HepG2 (cell line): ENCODE data around the gene EMC9. TPM values are rescaled to one million over a fixed set of nuclear protein-coding genes. Genes with fewer than 3 reads are reported as not detected.

Experiments
- ADNP ChIP-seq: sonication (generic); formaldehyde crosslinking; IDR thresholded peaks from 2 replicates; pipeline ENCODE4 v1.4.0; 2020; ENCODE audit warnings: missing genetic modification reagents
- ATF2 ChIP-seq: sonication (generic); formaldehyde crosslinking; IDR thresholded peaks from 2 replicates; pipeline ENCODE4 v1.4.0; 2020; ENCODE audit warnings: missing genetic modification reagents
- ETS1 ChIP-seq: sonication (generic); formaldehyde crosslinking; IDR thresholded peaks from 2 replicates; pipeline ENCODE4 v1.4.0; 2020; ENCODE audit warnings: missing genetic modification reagents
- HNF4A ChIP-seq: sonication (generic); formaldehyde crosslinking; IDR thresholded peaks from 2 replicates; pipeline ENCODE4 v1.4.0; 2020; ENCODE audit warnings: missing genetic modification reagents
- HNRNPH1 ChIP-seq: fragments of 200-400 bp; formaldehyde crosslinking; optimal IDR thresholded peaks from 2 replicates; pipeline ENCODE3; 2017; ENCODE audit warnings: mild to moderate bottlenecking, low read depth, low read length
- LCORL ChIP-seq, 2 experiments: fragments of 450-650 bp in 1 of 2; sonication (generic) in 1 of 2; formaldehyde crosslinking in 1 of 2; IDR thresholded peaks; 2 replicates each; pipeline versions ENCODE4 v1.5.0 to v1.6.1; 2017 to 2020; ENCODE audit warnings: antibody characterized with exemption in 1 of 2, missing genetic modification reagents in 1 of 2
- MIXL1 ChIP-seq: IDR thresholded peaks from 2 replicates; pipeline ENCODE4 v1.6.1; 2016
- MXD3 ChIP-seq: IDR thresholded peaks from 2 replicates; pipeline ENCODE4 v1.6.1; 2016; ENCODE audit warnings: mild to moderate bottlenecking, missing biosample characterization, missing genetic modification reagents
- NFKB2 ChIP-seq: sonication (generic); formaldehyde crosslinking; IDR thresholded peaks from 2 replicates; pipeline ENCODE4 v1.4.0; 2020; ENCODE audit warnings: missing genetic modification reagents, borderline replicate concordance
- SAP130 ChIP-seq: IDR thresholded peaks from 2 replicates; pipeline ENCODE4 v1.6.1; 2016; ENCODE audit warnings: low read depth
- SIX4 ChIP-seq: sonication (generic); formaldehyde crosslinking; IDR thresholded peaks from 2 replicates; pipeline ENCODE4 v1.4.0; 2020; ENCODE audit warnings: missing genetic modification reagents
- THRA ChIP-seq: sonication (generic); formaldehyde crosslinking; IDR thresholded peaks from 2 replicates; pipeline ENCODE4 v1.4.0; 2020; ENCODE audit warnings: missing genetic modification reagents, borderline replicate concordance
- ZBTB1 ChIP-seq: sonication (generic); formaldehyde crosslinking; IDR thresholded peaks from 2 replicates; pipeline ENCODE4 v1.4.0; 2020; ENCODE audit warnings: missing genetic modification reagents, borderline replicate concordance
- ZFP91 ChIP-seq: sonication (generic); formaldehyde crosslinking; IDR thresholded peaks from 2 replicates; pipeline ENCODE4 v1.9.0; 2022; ENCODE audit warnings: missing genetic modification reagents, mild to moderate bottlenecking, borderline replicate concordance
- ZNF251 ChIP-seq: sonication (generic); formaldehyde crosslinking; IDR thresholded peaks from 2 replicates; pipeline ENCODE4 v1.9.0; 2021; ENCODE audit warnings: mild to moderate bottlenecking, missing genetic modification reagents
- ZNF333 ChIP-seq: sonication (generic); formaldehyde crosslinking; IDR thresholded peaks from 2 replicates; pipeline ENCODE4 v1.4.0; 2020; ENCODE audit warnings: mild to moderate bottlenecking, missing genetic modification reagents, borderline replicate concordance
- ZNF724P ChIP-seq: sonication (generic); formaldehyde crosslinking; IDR thresholded peaks from 2 replicates; pipeline ENCODE4 v1.8.0; 2022; ENCODE audit warnings: missing genetic modification reagents, borderline replicate concordance
- ZNF784 ChIP-seq: sonication (generic); formaldehyde crosslinking; IDR thresholded peaks from 2 replicates; pipeline ENCODE4 v1.5.1; 2020; ENCODE audit warnings: missing genetic modification reagents, mild to moderate bottlenecking, borderline replicate concordance
- ZNF790 ChIP-seq: sonication (generic); formaldehyde crosslinking; IDR thresholded peaks from 2 replicates; pipeline ENCODE4 v1.8.0; 2022; ENCODE audit warnings: missing genetic modification reagents, mild to moderate bottlenecking, borderline replicate concordance
- ZNF800 ChIP-seq: sonication (generic); formaldehyde crosslinking; IDR thresholded peaks from 2 replicates; pipeline ENCODE4 v1.4.0; 2020; ENCODE audit warnings: missing genetic modification reagents
- polyA plus RNA-seq, 8 experiments: library from polyadenylated mRNA; depleted of rRNA in 3 of 8; stranded (reverse) in 7 of 8; unstranded in 1 of 8; fragments of >200 nt; fragmentation: Illumina TruSeq in 4 of 8; extraction: Trizol in 4 of 8; gene quantifications; 2 replicates each; pipeline versions ENCODE4 v1.2.1 to v1.2.3, GENCODE V29; 2011 to 2016; ENCODE audit warnings: low read depth in 4 of 8, missing spikeins in 1 of 8, mixed read lengths in 1 of 8; ENCODE audit not compliant: insufficient read depth in 1 of 8
- total RNA-seq, 5 experiments: library from RNA; depleted of rRNA; stranded (reverse); fragments of >200 nt; fragmentation: Illumina TruSeq; extraction: Trizol; gene quantifications; 2 replicates each; pipeline ENCODE4 v1.2.3, GENCODE V29; 2016; ENCODE audit warnings: low read depth in 1 of 5

The EMC9 gene
- total and polyA plus RNA-seq, 2 of the 13 experiments (the other 11 are each of a cell fraction or from before 2014, with no cell fraction given), result 60.5 to 78.7 TPM

- TF ChIP-seq ZNF790 (CRISPR knock-in tag) (no peak), MIXL1 (CRISPR knock-in tag) (peak; percentile 57; the same call in 1 of the 2 replicates), LCORL (IDR thresholded peaks at IDR 0.05) (no peak), LCORL (CRISPR knock-in tag; IDR thresholded peaks at IDR 0.05) (no peak), THRA (CRISPR knock-in tag) (no peak), ZNF251 (CRISPR knock-in tag) (no peak), HNRNPH1 (peak; percentile 30), SIX4 (CRISPR knock-in tag) (peak; percentile 24; the same call in 1 of the 2 replicates), ZNF724P (CRISPR knock-in tag) (no peak), ATF2 (0 out of 2 replicates have a peak, but pooled peaks have one; percentile 33), ZBTB1 (CRISPR knock-in tag) (no peak), ZNF784 (CRISPR knock-in tag) (0 out of 2 replicates have a peak, but pooled peaks have one; percentile 73), ETS1 (CRISPR knock-in tag) (no peak), MXD3 (no peak), NFKB2 (CRISPR knock-in tag) (peak; percentile 38; the same call in 1 of the 2 replicates), ADNP (no peak), ZNF333 (CRISPR knock-in tag) (no peak), HNF4A (CRISPR knock-in tag) (no peak), ZFP91 (no peak), SAP130 (CRISPR knock-in tag) (peak; percentile 55), ZNF800 (CRISPR knock-in tag) (no peak)
These were observed 2.0 kb downstream of the EMC9 start (continued) for GRCh38 chr14:24139272-24139934.
